Endothelial cell of umbilical vein (primary cell): ENCODE measurements around the gene UNC13D.

Source experiments
- EZH2 ChIP-seq: IDR thresholded peaks from 2 replicates; pipeline ENCODE4 v1.6.1; 2012; ENCODE audit warnings: borderline replicate concordance, low read depth, mild to moderate bottlenecking, moderate library complexity, low read length, inconsistent platforms; ENCODE audit not compliant: severe bottlenecking
- FOS ChIP-seq: IDR thresholded peaks from 2 replicates; pipeline ENCODE4 v1.6.1; 2011; ENCODE audit warnings: mild to moderate bottlenecking, low read length, moderate library complexity, borderline replicate concordance; ENCODE audit not compliant: insufficient read depth
- POLR2A ChIP-seq: IDR thresholded peaks from 2 replicates; pipeline ENCODE4 v1.6.1; 2012; ENCODE audit warnings: low read depth, mild to moderate bottlenecking, control low read depth, low read length
- POLR2AphosphoS5 ChIP-seq: IDR thresholded peaks from 2 replicates; pipeline ENCODE4 v1.6.1; 2012; ENCODE audit warnings: low read depth, mild to moderate bottlenecking, control low read depth, low read length, moderate library complexity; ENCODE audit not compliant: insufficient read depth
- TF ChIP-seq, protein P1 (sequence below), 2 donors: IDR thresholded peaks; 1 replicate in 1 of 2; 2 replicates in 1 of 2; pipeline ENCODE4 v1.5.1; 2011; ENCODE audit warnings: low read length in 2 of 2, mild to moderate bottlenecking in 2 of 2, moderate library complexity in 2 of 2, control low read depth in 1 of 2, inconsistent platforms in 1 of 2, low read depth in 1 of 2; ENCODE audit not compliant: insufficient read depth in 1 of 2; ENCODE audit errors: extremely low read depth in 1 of 2
- TF ChIP-seq, protein P2 (sequence below): IDR thresholded peaks from 2 replicates; pipeline ENCODE4 v1.6.1; 2011; ENCODE audit not compliant: insufficient read depth, insufficient read length

- TF ChIP-seq, protein P1, sequence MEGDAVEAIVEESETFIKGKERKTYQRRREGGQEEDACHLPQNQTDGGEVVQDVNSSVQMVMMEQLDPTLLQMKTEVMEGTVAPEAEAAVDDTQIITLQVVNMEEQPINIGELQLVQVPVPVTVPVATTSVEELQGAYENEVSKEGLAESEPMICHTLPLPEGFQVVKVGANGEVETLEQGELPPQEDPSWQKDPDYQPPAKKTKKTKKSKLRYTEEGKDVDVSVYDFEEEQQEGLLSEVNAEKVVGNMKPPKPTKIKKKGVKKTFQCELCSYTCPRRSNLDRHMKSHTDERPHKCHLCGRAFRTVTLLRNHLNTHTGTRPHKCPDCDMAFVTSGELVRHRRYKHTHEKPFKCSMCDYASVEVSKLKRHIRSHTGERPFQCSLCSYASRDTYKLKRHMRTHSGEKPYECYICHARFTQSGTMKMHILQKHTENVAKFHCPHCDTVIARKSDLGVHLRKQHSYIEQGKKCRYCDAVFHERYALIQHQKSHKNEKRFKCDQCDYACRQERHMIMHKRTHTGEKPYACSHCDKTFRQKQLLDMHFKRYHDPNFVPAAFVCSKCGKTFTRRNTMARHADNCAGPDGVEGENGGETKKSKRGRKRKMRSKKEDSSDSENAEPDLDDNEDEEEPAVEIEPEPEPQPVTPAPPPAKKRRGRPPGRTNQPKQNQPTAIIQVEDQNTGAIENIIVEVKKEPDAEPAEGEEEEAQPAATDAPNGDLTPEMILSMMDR (IDR thresholded peaks at IDR 0.05; ENCODE audit: extremely low read depth in 1 of 2, insufficient read depth in 1 of 2, low read depth in 1 of 2, low read length in 2 of 2), result peak; percentile 47 to 62
- TF ChIP-seq POLR2A (no peak), EZH2 (no peak), POLR2AphosphoS5 (no peak), FOS (no peak)
- TF ChIP-seq, protein P2, sequence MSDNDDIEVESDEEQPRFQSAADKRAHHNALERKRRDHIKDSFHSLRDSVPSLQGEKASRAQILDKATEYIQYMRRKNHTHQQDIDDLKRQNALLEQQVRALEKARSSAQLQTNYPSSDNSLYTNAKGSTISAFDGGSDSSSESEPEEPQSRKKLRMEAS, result no peak
Observed at GRCh38 chr17:75778861-75779249, 65.3 kb downstream of the UNC13D start.
